K562 (cell line): ENCODE data around the gene S100A1. TPM values are rescaled to one million over a fixed set of nuclear protein-coding genes. Genes with fewer than 3 reads are reported as not detected.

Experiments
- IRF2 ChIP-seq: sonication (generic); formaldehyde crosslinking; IDR thresholded peaks from 2 replicates; pipeline ENCODE4 v1.8.1; 2022; ENCODE audit warnings: mild to moderate bottlenecking, missing genetic modification reagents
- MAX ChIP-seq: sonication (generic); formaldehyde crosslinking; IDR thresholded peaks from 2 replicates; pipeline ENCODE4 v1.9.0; 2022; ENCODE audit warnings: mild to moderate bottlenecking, missing genetic modification reagents
- MLX ChIP-seq, 2 experiments: fragments of 450-650 bp in 1 of 2; sonication (generic) in 1 of 2; formaldehyde crosslinking; conservative IDR thresholded peaks; 2 replicates each; pipeline versions ENCODE4 v1.4.0 to v1.8.1; 2020 to 2022; ENCODE audit warnings: mild to moderate bottlenecking in 1 of 2, missing genetic modification reagents in 1 of 2
- NEUROD1 ChIP-seq: fragments of 150-350 bp; IDR thresholded peaks from 2 replicates; pipeline ENCODE4 v1.6.1; 2014; ENCODE audit warnings: borderline replicate concordance, low read length, low read depth; ENCODE audit not compliant: partially characterized antibody
- NFYB ChIP-seq: IDR thresholded peaks from 2 replicates; pipeline ENCODE4 v1.6.1; 2011; ENCODE audit warnings: mild to moderate bottlenecking, moderate library complexity; ENCODE audit not compliant: insufficient read length; ENCODE audit errors: extremely low read depth
- RREB1 ChIP-seq: fragments of 250-450 bp; sonication (Bioruptor Pico); IDR thresholded peaks from 2 replicates; pipeline ENCODE4 v1.4.0; 2020
- TRIM28 ChIP-seq: fragments of 450-650 bp; IDR thresholded peaks from 2 replicates; pipeline ENCODE4 v1.6.1; 2017
- polyA plus RNA-seq, 8 experiments: library from polyadenylated mRNA; depleted of rRNA in 4 of 8; stranded (reverse) in 5 of 8; unstranded in 3 of 8; fragments of >200 nt; fragmentation: Nextera tagmentation in 2 of 8; fragmentation: Illumina TruSeq in 1 of 8; extraction: Ambion mirVana in 2 of 8; extraction: Trizol in 1 of 8; gene quantifications; 2 replicates each; pipeline versions ENCODE4 v1.2.1 to v1.2.3, GENCODE V29; 2011 to 2014; ENCODE audit warnings: inconsistent platforms in 1 of 8, missing spikeins in 1 of 8
- total RNA-seq, 7 experiments: library from RNA; depleted of rRNA in 6 of 7; stranded (reverse); fragments of >200 nt in 6 of 7; fragmentation: Illumina TruSeq in 2 of 7; extraction: Trizol in 2 of 7; gene quantifications; 2 replicates each; pipeline versions ENCODE4 v1.2.1 to v1.2.3, GENCODE V29; 2011 to 2021; ENCODE audit warnings: low replicate concordance in 1 of 7
- TF ChIP-seq, protein P1 (sequence below): conservative IDR thresholded peaks from 2 replicates; pipeline ENCODE4 v1.6.1; 2011; ENCODE audit warnings: low read depth, mild to moderate bottlenecking, low read length; ENCODE audit not compliant: control insufficient read depth
- TF ChIP-seq, protein P2 (sequence below), 2 experiments: fragments of 250-450 bp in 1 of 2; fragments of 450-650 bp in 1 of 2; sonication (Bioruptor Pico) in 1 of 2; IDR thresholded peaks; 2 replicates each; pipeline versions ENCODE4 v1.6.1 to v1.8.0; 2016 to 2021; ENCODE audit warnings: mild to moderate bottlenecking in 2 of 2, moderate library complexity in 2 of 2, missing compliant biosample characterization in 1 of 2, missing genetic modification characterization in 1 of 2
- TF ChIP-seq, protein P3 (sequence below): fragments of 200-800 bp; sonication (Bioruptor generic); IDR thresholded peaks from 2 replicates; pipeline ENCODE4 v1.6.1; 2016; ENCODE audit warnings: missing genetic modification characterization, missing compliant biosample characterization

The S100A1 gene
- total and polyA plus RNA-seq, 9 of the 15 experiments (the other 6 are each of a cell fraction or from before 2014, with no cell fraction given), result 0.44 to 30.1 (median 12.7) TPM

DNA sequence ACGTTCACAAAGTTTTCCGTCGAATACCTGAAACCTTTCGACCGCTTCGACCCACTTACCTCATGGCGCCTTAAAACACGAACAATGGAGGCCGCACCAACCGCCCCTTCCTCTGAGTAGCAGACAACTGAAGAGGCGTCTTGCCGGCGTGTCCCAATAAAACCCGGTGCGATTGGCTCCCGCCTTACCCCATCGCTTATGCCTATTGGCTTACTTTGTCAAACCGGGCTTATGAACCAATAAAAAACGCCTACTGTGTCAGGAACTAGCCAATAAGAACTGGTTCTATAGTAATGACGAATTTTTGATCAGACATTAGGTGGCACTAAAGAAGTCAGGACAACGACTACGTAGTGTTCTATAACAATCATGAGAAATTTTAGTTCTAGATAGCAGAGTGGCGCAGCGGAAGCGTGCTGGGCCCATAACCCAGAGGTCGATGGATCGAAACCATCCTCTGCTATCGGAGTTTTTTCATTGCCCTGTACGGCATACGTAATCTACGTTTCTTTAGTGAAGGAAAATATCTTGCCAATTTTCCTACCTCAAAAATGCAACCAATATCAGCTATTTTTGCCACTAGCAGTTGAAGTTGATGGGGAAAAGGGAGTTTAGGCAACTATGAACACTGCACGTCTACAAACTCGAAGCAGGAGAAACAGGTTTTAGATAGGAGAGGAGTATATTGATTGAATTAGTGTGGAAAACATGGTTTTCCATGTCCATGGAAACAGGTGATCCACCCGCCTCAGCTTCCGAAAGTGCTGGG is 42.8 kb downstream of the S100A1 start, which contains the start of gene ILF2 (continued):
- TF ChIP-seq, protein P1, sequence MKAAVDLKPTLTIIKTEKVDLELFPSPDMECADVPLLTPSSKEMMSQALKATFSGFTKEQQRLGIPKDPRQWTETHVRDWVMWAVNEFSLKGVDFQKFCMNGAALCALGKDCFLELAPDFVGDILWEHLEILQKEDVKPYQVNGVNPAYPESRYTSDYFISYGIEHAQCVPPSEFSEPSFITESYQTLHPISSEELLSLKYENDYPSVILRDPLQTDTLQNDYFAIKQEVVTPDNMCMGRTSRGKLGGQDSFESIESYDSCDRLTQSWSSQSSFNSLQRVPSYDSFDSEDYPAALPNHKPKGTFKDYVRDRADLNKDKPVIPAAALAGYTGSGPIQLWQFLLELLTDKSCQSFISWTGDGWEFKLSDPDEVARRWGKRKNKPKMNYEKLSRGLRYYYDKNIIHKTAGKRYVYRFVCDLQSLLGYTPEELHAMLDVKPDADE, result peak; percentile 96
- TF ChIP-seq IRF2 (CRISPR knock-in tag) (no peak), NFYB (peak; percentile 82), TRIM28 (peak; percentile 68), RREB1 (CRISPR knock-in tag) (no peak), MLX (CRISPR knock-in tag; conservative IDR thresholded peaks at IDR 0.05) (no peak), NEUROD1 (peak; percentile 91), MAX (peak; percentile 70)
- TF ChIP-seq, protein P2, sequence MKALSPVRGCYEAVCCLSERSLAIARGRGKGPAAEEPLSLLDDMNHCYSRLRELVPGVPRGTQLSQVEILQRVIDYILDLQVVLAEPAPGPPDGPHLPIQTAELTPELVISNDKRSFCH (CRISPR knock-in tag; IDR thresholded peaks at IDR 0.05), result no peak
- TF ChIP-seq, protein P2 (tag; IDR thresholded peaks at IDR 0.05), result 0 out of 2 replicates have a peak, but pooled peaks have one; percentile 49
- TF ChIP-seq, protein P3, sequence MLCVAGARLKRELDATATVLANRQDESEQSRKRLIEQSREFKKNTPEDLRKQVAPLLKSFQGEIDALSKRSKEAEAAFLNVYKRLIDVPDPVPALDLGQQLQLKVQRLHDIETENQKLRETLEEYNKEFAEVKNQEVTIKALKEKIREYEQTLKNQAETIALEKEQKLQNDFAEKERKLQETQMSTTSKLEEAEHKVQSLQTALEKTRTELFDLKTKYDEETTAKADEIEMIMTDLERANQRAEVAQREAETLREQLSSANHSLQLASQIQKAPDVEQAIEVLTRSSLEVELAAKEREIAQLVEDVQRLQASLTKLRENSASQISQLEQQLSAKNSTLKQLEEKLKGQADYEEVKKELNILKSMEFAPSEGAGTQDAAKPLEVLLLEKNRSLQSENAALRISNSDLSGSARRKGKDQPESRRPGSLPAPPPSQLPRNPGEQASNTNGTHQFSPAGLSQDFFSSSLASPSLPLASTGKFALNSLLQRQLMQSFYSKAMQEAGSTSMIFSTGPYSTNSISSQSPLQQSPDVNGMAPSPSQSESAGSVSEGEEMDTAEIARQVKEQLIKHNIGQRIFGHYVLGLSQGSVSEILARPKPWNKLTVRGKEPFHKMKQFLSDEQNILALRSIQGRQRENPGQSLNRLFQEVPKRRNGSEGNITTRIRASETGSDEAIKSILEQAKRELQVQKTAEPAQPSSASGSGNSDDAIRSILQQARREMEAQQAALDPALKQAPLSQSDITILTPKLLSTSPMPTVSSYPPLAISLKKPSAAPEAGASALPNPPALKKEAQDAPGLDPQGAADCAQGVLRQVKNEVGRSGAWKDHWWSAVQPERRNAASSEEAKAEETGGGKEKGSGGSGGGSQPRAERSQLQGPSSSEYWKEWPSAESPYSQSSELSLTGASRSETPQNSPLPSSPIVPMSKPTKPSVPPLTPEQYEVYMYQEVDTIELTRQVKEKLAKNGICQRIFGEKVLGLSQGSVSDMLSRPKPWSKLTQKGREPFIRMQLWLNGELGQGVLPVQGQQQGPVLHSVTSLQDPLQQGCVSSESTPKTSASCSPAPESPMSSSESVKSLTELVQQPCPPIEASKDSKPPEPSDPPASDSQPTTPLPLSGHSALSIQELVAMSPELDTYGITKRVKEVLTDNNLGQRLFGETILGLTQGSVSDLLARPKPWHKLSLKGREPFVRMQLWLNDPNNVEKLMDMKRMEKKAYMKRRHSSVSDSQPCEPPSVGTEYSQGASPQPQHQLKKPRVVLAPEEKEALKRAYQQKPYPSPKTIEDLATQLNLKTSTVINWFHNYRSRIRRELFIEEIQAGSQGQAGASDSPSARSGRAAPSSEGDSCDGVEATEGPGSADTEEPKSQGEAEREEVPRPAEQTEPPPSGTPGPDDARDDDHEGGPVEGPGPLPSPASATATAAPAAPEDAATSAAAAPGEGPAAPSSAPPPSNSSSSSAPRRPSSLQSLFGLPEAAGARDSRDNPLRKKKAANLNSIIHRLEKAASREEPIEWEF (CRISPR knock-in tag), result peak; percentile 66; the same call in 1 of the 2 replicates
